ENCODE results near the gene IDS. TPM values are rescaled to one million over a fixed set of nuclear protein-coding genes. Genes with fewer than 3 reads are reported as not detected.
"Not testable (repeated sequence)": the region's sequence is repeated elsewhere in the genome, so short reads cannot be mapped to it uniquely, and the experiment has no call there.

IDS gene
- total RNA-seq, 1 donor from 2014 or later: 99.1 TPM

DNA sequence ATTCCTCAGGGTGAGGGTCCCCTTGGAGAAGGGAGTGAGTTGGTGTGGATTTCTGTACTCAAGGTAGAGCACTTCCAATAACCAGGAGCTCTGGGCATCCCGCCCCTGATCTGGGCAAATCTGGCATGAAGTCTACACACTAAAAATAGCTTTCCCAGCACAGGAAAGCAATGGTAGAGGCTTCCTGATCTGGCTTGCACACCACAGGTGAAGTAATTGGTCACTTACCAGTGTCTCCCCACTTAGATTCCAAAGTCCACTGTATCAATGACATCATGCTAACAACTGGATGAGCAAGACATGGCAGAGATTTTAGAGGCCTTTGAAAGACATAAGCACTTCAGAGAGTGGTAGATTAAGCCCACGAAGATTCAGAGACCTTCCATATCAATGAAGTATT lies 17.8 kb upstream of the IDS start:
- Mint-ChIP-seq H3K27me3 (peaks cover 2% of the 10 kb centered on the region), H3K4me3 (no peak overlapping the region), H3K27ac (no peak overlapping the region), H3K9me3 (no peaks in the 10 kb centered on the region), H3K36me3 (ENCODE audit: low read depth) (no peaks in the 10 kb centered on the region), H3K4me1 (peaks cover 12% of the 10 kb centered on the region)
- no peak for DNase-seq
- CTCF ChIA-PET: interaction anchor here (1.2 kb wide), 1 partner anchor 11 kb away, joined by 4 read pairs; no protein-coding TSS in a partner anchor
- no peak for ATAC-seq (ENCODE audit: low read depth)
- POLR2A ChIA-PET: interaction anchor here (0.7 to 0.9 kb wide), 2 partner anchors 18 to 21 kb away, joined by 3 to 4 read pairs; partner anchors contain the start of gene IDS
- TF ChIP-seq, protein P1, sequence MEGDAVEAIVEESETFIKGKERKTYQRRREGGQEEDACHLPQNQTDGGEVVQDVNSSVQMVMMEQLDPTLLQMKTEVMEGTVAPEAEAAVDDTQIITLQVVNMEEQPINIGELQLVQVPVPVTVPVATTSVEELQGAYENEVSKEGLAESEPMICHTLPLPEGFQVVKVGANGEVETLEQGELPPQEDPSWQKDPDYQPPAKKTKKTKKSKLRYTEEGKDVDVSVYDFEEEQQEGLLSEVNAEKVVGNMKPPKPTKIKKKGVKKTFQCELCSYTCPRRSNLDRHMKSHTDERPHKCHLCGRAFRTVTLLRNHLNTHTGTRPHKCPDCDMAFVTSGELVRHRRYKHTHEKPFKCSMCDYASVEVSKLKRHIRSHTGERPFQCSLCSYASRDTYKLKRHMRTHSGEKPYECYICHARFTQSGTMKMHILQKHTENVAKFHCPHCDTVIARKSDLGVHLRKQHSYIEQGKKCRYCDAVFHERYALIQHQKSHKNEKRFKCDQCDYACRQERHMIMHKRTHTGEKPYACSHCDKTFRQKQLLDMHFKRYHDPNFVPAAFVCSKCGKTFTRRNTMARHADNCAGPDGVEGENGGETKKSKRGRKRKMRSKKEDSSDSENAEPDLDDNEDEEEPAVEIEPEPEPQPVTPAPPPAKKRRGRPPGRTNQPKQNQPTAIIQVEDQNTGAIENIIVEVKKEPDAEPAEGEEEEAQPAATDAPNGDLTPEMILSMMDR (IDR thresholded peaks at IDR 0.05): no peak
- intact Hi-C loops (cut with micrococcal nuclease): no loop called here

DNA sequence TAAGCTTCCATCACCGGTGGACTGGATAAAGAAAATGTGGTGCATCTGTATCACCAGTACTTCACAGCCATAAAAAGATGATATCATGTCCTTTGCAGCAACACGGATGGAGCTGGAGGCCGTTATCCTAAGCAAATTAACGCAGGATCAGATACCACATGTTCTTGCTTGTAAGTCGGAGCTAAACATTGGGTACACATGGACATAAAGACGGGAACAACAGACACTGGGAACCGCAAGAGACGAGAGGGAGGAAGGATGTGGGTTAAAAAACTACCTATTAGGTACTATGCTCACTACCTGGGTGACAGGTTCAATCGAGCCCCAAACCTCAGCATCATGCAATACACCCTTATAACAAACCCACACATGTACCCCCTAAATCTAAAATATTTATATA lies 16.3 kb upstream of the IDS start:
- H3K4me1 Mint-ChIP-seq: peaks cover 6% of the 10 kb centered on the region
- H3K36me3 Mint-ChIP-seq (ENCODE audit: low read depth): no peaks in the 10 kb centered on the region
- TF ChIP-seq, protein P1 (IDR thresholded peaks at IDR 0.05): no peak
- no peak for ATAC-seq (ENCODE audit: low read depth)
- H3K9me3 Mint-ChIP-seq: no peaks in the 10 kb centered on the region
- ChIA-PET POLR2A (no interaction called here), CTCF (no interaction called here)
- H3K27me3 Mint-ChIP-seq: peaks cover 2% of the 10 kb centered on the region
- intact Hi-C loops (cut with micrococcal nuclease): loop anchor here (2.0 kb wide), 1 partner anchor 17 kb away; the partner anchor contains the start of gene IDS
- no peak overlapping the region for H3K27ac Mint-ChIP-seq
- DNase-seq: no peak
- H3K4me3 Mint-ChIP-seq: no peak overlapping the region

DNA sequence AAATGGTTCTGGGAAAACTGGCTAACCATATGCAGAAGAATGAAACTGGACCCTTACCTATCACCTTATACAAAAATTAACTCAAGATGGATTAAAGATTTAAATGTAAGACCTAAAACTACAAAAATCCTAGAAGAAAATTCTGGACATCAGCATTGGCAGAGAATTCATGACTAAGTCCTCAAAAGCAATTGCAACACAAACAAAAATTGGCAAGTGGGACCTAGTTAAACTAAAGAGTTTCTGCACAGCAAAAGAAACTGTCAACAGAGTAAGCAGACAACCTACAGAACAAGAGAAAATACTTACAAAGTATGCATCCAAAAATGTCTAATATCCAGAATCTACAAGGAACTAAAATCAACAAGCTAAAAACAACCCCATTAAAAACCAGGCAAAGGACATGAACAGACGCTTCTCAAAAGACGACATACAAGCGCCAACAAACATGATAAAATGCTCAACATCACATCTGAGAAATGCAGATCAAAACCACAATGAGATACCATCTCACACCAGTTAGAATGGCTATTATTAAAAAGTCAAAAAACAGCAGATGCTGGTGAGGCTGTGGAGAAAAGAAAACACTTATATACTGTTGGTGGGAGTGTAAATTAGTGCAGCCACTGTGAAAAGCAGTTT lies 15.7 kb upstream of the IDS start:
- H3K4me3 Mint-ChIP-seq; H3K27ac Mint-ChIP-seq; DNase-seq; POLR2A ChIA-PET; H3K36me3 Mint-ChIP-seq (ENCODE audit: low read depth); H3K9me3 Mint-ChIP-seq; ATAC-seq (ENCODE audit: low read depth); CTCF ChIA-PET; H3K4me1 Mint-ChIP-seq; H3K27me3 Mint-ChIP-seq: not testable (repeated sequence)
- intact Hi-C loops (cut with micrococcal nuclease): loop anchor here (1.0 to 2.0 kb wide), 2 partner anchors 8 to 16 kb away; partner anchors contain the start of gene IDS

DNA sequence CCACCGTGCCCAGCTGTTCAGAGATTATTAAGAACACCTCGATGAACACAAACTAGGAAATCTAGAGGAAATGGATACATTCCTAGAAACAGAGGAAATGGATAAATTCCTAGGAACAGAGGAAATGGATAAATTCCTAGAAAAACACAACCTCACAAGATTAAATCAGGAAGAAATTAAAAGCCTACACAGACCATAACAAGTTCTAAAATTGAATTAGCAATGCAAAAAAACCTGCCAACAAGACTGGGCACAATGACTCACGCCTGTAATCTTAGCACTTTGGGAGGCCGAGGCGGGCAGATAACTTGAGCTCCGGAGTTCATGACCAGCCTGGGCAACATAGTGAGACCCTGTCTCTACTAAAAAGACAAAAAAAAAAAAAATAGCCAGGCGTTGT lies 13.1 kb upstream of the IDS start:
- Mint-ChIP-seq H3K27me3 (peaks cover 2% of the 10 kb centered on the region), H3K4me1 (peaks cover 3% of the 10 kb centered on the region), H3K4me3 (no peak overlapping the region), H3K9me3 (no peaks in the 10 kb centered on the region), H3K27ac (no peak overlapping the region), H3K36me3 (ENCODE audit: low read depth) (no peaks in the 10 kb centered on the region)
- TF ChIP-seq, protein P1 (IDR thresholded peaks at IDR 0.05): no peak
- ChIA-PET CTCF (interaction anchor here (0.7 kb wide), 1 partner anchor 99 kb away, joined by 4 read pairs; no protein-coding TSS in a partner anchor), POLR2A (interaction anchor here (1.0 kb wide), 1 partner anchor 13 kb away, joined by 4 read pairs; the partner anchor contains the start of gene IDS)
- no peak for ATAC-seq (ENCODE audit: low read depth)
- intact Hi-C loops (cut with micrococcal nuclease): no loop called here
- no peak for DNase-seq

DNA sequence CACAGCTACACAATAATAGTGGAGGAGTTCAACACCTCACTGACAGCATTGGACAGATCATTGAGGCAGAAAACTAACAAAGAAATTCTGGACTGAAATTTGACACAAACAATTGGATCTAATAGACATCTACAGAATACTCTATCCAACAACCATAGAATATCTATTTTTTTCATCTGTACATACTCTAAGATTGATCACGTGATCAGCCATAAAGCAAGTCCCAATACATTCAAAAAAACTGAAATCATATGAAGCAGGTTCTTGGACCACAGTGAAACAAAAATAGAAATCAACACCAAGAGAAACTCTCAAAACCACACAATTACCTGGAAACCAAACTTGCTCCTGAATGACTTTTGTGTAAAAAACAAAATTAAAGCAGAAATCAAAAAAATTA lies 12.2 kb upstream of the IDS start:
- Mint-ChIP-seq H3K27me3 (peaks cover 2% of the 10 kb centered on the region), H3K4me1 (peaks cover 3% of the 10 kb centered on the region), H3K27ac (no peak overlapping the region), H3K4me3 (no peak overlapping the region), H3K36me3 (ENCODE audit: low read depth) (no peaks in the 10 kb centered on the region), H3K9me3 (no peaks in the 10 kb centered on the region)
- DNase-seq (no peak), ATAC-seq (ENCODE audit: low read depth) (no peak)
- CTCF ChIA-PET: interaction anchor here (0.7 kb wide), 1 partner anchor 100 kb away, joined by 4 read pairs; no protein-coding TSS in a partner anchor
- TF ChIP-seq, protein P1 (IDR thresholded peaks at IDR 0.05): no peak
- intact Hi-C loops (cut with micrococcal nuclease): no loop called here
- POLR2A ChIA-PET: no interaction called here

All from activated B cell treated with CpG ODN at 0.5 μM for 24 hours (primary cell).